T-helper 22 cell (primary cell): Measurements from ENCODE around the gene SLC66A2.
"Not testable (repeated sequence)": the region's sequence is repeated elsewhere in the genome, so short reads cannot be mapped to it uniquely, and the experiment has no call there.

Source experiments
- DNase-seq: peaks from one replicate; pipeline ENCODE4 v3.0.0-alpha.2; 2020; ENCODE audit warnings: low read depth

SLC66A2 gene

GRCh38 chr18:79866889-79867574, 84.4 kb downstream of the SLC66A2 start:
- DNase-seq: no peak

DNA sequence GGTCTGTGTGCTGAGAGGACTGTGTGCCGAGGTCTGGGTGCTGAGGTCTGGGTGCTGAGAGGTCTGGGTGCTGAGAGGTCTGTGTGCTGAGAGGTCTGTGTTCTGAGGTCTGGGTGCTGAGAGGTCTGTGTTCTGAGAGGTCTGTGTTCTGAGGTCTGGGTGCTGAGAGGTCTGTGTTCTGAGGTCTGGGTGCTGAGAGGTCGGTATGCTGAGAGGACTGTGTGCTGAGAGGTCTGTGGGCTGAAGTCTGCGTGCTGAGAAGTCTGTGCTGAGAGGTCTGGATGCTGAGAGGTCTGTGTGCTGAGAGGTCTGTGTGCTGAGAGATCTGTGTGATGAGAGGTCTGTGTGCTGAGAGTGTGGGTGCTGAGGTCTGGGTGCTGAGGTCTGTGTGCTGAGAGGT, 85.5 kb downstream of the SLC66A2 start:
- DNase-seq: not testable (repeated sequence)

GRCh38 chr18:79864955-79865354, 86.5 kb downstream of the SLC66A2 start:
- not testable (repeated sequence) for DNase-seq

DNA sequence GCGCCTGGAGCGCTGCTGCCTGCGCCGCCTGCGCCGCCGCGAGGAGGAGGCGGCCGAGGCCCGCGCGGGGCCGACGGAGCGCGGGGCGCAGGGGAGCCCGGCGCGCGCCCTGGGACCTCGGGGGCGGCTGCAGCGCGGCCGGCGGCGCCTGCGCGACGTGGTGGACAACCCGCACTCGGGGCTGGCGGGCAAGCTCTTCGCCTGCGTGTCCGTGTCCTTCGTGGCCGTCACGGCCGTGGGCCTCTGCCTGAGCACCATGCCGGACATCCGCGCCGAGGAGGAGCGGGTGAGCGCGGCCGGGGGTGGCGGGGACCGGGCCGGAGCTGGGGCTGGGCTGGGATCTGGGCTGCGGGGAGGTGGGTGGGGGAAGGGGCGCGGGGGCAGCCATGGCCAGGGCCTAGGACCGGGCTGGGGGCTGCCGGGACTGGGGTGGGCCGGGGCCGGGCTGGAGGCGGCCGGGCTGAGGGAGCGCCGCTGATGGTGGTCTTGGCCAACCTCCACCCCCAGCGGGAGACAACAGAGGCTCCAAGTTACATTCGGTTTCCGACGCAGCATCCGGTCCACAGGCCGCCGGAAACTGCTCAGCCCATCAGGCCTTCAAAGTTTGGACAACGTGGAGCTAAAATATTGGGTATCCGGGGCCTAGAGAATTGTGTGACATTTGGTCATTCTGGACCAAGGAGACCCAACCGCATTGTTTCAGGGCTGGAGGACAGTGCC, 87.3 kb downstream of the SLC66A2 start:
- no peak for DNase-seq

- no peak for DNase-seq
Measured at GRCh38 chr18:79863161-79864005, 88.1 kb downstream of the SLC66A2 start.

- no peak for DNase-seq
Measured at GRCh38 chr18:79862562-79862961, 88.9 kb downstream of the SLC66A2 start.

DNA sequence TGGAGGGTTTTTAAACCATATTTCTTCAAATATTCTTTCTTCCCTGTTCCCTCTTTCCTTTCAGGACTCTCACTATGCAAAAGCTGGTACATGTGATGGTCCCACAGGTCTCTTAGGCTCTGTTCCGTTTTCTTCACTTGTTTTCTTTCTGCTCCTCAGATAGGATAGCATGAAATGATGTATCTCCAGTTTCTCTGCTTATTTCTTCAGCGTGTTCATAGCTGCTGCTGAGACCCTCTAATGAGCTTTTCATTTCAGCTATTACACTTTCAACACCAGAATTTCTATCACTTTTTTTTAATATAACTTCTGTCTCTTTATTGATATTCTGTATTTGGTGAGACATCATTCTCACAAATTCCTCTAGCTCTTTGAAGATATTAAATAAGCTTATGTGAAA, 89.8 kb downstream of the SLC66A2 start:
- no peak for DNase-seq

DNA sequence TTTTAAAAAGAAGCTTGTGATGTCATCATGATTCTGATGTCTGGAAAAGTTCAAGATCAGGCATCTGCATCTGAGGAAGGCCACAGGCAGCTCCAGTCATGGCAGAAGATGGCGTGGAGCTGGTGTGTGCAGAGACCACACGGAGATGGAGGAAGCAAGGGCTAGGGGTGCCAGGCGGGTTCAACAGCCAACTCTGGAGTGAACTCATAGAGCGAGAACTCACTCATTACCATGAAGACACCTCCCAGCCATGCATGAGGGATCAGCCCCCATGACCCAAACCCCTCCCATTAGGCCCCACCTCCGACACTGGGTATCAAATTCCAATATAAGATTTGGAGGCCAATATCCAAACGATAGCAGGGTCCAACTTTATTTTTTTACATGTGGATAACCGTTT, 92.1 kb downstream of the SLC66A2 start:
- no peak for DNase-seq

GRCh38 chr18:79857082-79857671, 94.3 kb downstream of the SLC66A2 start:
- no peak for DNase-seq

DNA sequence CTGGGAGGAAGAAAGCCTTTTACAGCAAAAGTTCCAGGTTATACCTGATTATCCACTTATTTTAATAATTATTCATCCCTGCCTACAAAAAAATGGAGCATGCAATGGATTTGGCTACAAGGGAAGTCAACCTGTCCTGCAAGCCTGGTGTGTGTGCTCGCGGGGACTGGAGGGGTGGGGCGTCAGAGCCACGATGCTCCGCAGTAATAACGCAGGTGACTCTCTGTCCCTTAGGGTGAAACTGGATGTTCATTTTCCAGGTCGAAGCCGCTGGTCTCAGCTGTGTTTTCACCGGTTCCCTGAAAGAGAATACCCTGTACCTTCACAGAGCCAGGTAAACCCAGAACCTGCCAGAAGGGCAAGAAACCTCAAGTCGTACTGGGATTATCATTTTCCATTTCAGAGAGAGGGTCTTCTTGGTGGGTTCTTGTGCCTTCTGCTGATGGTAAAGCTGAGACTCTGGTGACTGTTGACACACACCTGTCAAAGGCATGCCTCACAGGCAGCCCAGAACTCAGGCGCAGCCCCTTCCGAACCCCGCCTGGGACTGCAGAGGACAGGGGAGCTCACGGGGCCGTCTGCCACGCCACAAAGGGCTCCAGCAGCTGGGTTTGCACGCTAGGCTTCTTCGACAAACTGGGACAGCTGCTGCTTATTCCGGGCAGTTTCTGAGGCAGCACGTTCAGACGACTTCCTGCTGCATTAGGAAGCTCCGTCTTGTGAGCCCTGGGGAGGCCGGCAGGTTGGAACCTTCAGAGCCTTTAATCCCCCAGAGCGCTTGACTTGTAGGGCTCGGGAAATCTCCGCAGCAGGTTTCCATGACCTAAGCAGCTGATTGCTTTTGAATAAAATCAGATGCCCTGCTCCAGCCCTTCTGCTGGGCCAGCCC, 95.1 kb downstream of the SLC66A2 start:
- DNase-seq: no peak

- no peak for DNase-seq
Measured at GRCh38 chr18:79855147-79855933, 96.1 kb downstream of the SLC66A2 start.

DNA sequence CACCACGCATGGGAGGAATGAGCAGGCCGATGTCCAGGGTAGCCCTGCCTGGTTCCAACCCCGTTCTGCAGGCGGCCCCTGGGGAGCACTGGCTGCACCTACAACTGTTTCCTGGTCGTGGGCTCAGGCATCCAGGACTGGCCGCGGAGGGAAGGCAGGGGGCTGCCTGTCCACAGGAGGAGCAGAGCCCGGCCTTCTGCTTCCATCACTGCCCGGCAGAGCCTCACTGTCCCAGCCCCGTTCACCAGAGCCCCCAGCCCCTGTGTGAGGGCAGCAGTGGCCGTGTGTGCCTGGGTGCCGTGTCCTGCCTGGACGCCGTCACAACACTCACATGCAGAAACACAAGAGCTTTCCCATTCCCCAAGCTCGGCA, 97.5 kb downstream of the SLC66A2 start:
- no peak for DNase-seq

- no peak for DNase-seq
Measured at GRCh38 chr18:79853303-79853992, 98.0 kb downstream of the SLC66A2 start.

DNA sequence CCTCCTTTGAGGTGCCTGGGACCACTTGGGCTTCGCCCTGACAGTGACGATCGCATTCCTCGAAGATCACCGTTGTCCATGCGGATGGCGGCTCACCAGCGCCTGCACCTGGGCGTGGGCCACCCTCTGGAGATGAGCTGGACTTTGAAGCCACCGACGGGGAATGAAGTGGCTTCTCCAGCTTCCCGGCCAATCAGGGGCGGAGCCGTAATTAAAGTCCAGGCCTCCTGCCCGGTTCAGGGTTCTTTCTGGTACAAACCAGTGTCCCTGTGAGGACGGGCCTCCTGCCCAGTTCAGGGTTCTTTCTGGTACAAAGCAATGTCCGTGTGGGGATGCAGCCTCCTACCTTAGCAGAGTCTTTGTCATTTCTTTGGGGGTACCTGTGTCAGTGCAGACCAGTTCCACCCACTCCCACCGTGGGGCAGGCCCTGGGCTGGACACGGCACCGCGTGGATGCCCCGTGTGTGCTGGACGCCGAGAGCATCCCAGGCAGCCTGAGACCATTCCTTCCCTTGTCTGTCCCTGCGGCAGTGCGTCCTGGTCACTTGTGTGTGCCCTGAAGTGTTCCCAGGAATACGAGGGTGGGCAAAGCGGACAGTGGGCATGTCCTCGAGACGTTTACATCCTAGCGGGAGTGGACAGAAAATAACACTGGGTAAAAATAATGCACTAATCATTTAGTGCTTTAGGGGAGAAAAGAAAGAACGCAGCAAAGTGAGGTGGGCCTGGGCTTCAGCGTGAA, 98.7 kb downstream of the SLC66A2 start:
- DNase-seq: no peak
